ENCODE data around the gene TENM4.

DNA sequence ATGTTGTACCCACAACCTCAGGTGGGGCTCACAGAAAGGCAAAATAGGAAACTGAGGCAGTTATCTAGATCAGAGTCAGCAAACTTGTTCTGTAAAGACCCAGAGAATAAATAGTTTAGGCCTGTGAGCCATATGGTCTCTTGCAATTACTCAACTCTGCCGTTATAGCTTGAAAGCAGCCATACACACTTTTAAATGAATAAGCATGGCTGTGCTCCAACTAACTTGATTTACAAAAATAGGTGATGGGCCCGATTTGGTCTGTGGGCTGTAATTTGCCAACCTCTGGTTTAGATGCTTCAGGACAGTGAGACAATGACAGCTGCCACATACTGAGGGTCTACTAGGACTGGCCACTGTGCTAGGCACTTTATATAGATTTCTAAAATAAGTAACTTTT is 667.3 kb downstream of the TENM4 start:
- TF ChIP-seq, protein P1, sequence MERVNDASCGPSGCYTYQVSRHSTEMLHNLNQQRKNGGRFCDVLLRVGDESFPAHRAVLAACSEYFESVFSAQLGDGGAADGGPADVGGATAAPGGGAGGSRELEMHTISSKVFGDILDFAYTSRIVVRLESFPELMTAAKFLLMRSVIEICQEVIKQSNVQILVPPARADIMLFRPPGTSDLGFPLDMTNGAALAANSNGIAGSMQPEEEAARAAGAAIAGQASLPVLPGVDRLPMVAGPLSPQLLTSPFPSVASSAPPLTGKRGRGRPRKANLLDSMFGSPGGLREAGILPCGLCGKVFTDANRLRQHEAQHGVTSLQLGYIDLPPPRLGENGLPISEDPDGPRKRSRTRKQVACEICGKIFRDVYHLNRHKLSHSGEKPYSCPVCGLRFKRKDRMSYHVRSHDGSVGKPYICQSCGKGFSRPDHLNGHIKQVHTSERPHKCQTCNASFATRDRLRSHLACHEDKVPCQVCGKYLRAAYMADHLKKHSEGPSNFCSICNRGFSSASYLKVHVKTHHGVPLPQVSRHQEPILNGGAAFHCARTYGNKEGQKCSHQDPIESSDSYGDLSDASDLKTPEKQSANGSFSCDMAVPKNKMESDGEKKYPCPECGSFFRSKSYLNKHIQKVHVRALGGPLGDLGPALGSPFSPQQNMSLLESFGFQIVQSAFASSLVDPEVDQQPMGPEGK (CRISPR knock-in tag; IDR thresholded peaks at IDR 0.05; ENCODE audit: borderline replicate concordance) = no peak
- TF ChIP-seq ARNTL (CRISPR knock-in tag; IDR thresholded peaks at IDR 0.05; ENCODE audit: borderline replicate concordance, low read depth) = no peak
